Mesendoderm (in vitro differentiated cells): ENCODE measurements around the gene GRIP1.
A peak's percentile ranks its signal among the peaks of the same experiment; 100 is the strongest.

Experiments used
- DNase-seq: peaks from one replicate; pipeline ENCODE4 v3.0.0; 2013
- H2AK5ac ChIP-seq: 2 replicates; pipeline ENCODE4 v1.6.1; 2013; ENCODE audit warnings: low read length, inconsistent platforms
- H2BK120ac ChIP-seq: 2 replicates; pipeline ENCODE4 v1.6.1; 2013; ENCODE audit warnings: low read depth, mild to moderate bottlenecking, low read length, moderate library complexity, mixed read lengths
- H2BK15ac ChIP-seq: replicated peaks from 2 replicates; pipeline ENCODE4 v1.6.1; 2013; ENCODE audit warnings: low read depth, mild to moderate bottlenecking, moderate library complexity
- H2BK5ac ChIP-seq: 2 replicates; pipeline ENCODE4 v1.6.1; 2013; ENCODE audit warnings: low read length, inconsistent platforms
- H3K18ac ChIP-seq: 2 replicates; pipeline ENCODE4 v1.6.1; 2013; ENCODE audit warnings: mild to moderate bottlenecking, low read length, mixed read lengths
- H3K23ac ChIP-seq: one replicate; pipeline ENCODE4 v1.6.1; 2013; ENCODE audit warnings: low read length
- H3K27ac ChIP-seq: 2 replicates; pipeline ENCODE4 v1.5.1; 2013; ENCODE audit warnings: low read depth, mild to moderate bottlenecking, inconsistent platforms, low read length, moderate library complexity
- H3K27me3 ChIP-seq: 2 replicates; pipeline ENCODE4 v1.6.1; 2013; ENCODE audit warnings: low read length, control low read depth, mild to moderate bottlenecking, inconsistent platforms; ENCODE audit not compliant: insufficient read depth, poor library complexity
- H3K36me3 ChIP-seq: 2 replicates; pipeline ENCODE4 v1.6.1; 2013; ENCODE audit warnings: low read length, inconsistent platforms; ENCODE audit not compliant: control insufficient read depth, insufficient read depth
- H3K4ac ChIP-seq: one replicate; pipeline ENCODE4 v1.6.1; 2013; ENCODE audit warnings: low read depth, mild to moderate bottlenecking, low read length, moderate library complexity
- H3K4me1 ChIP-seq: 2 replicates; pipeline ENCODE4 v1.6.1; 2013; ENCODE audit warnings: low read depth, low read length, inconsistent platforms; ENCODE audit not compliant: control insufficient read depth
- H3K4me2 ChIP-seq: 2 replicates; pipeline ENCODE4 v1.6.1; 2013; ENCODE audit warnings: low read length
- H3K4me3 ChIP-seq: 2 replicates; pipeline ENCODE4 v1.5.1; 2013; ENCODE audit warnings: mild to moderate bottlenecking, low read length
- H3K56ac ChIP-seq: one replicate; pipeline ENCODE4 v1.6.1; 2013; ENCODE audit warnings: low read length
- H3K79me1 ChIP-seq: 2 replicates; pipeline ENCODE4 v1.6.1; 2013; ENCODE audit warnings: low read length, inconsistent platforms
- H3K79me2 ChIP-seq: 2 replicates; pipeline ENCODE4 v1.6.1; 2013; ENCODE audit warnings: mild to moderate bottlenecking, low read length; ENCODE audit not compliant: control insufficient read depth, insufficient read depth
- H3K9ac ChIP-seq: 2 replicates; pipeline ENCODE4 v1.6.1; 2013; ENCODE audit warnings: low read length, inconsistent platforms
- H4K5ac ChIP-seq: one replicate; pipeline ENCODE4 v1.6.1; 2013; ENCODE audit warnings: low read length
- H4K8ac ChIP-seq: one replicate; pipeline ENCODE4 v1.6.1; 2013; ENCODE audit warnings: low read depth, mild to moderate bottlenecking, control low read depth, low read length, moderate library complexity
- WGBS: extraction: QIAGEN DNeasy Blood & Tissue Kit; methylation state at CpG from one replicate; pipeline ENCODE4 v1.1.7; 2013; ENCODE audit warnings: low lambda C conversion rate, missing lambda C conversion rate; ENCODE audit not compliant: insufficient coverage; ENCODE audit errors: extremely low coverage; 5-methylcytosine and 5-hydroxymethylcytosine counted together

Gene GRIP1

GRCh38 chr12:66688846-66689439 is 10.1 kb upstream of the GRIP1 start:
- DNase-seq: peak; percentile 90

GRCh38 chr12:66684222-66684621 is 5.3 kb upstream of the GRIP1 start:
- Histone ChIP-seq H4K8ac (no peak overlapping the region), H3K27me3 (no peaks in the 10 kb centered on the region), H3K4me1 (peaks cover 4% of the 10 kb centered on the region), H3K79me1 (no peaks in the 10 kb centered on the region), H2BK5ac (no peak overlapping the region), H4K5ac (no peak overlapping the region), H3K9ac (no peak overlapping the region), H2BK15ac (no peak overlapping the region), H3K4ac (no peak overlapping the region), H2BK120ac (no peak overlapping the region), H3K27ac (no peak overlapping the region), H3K4me3 (no peak overlapping the region), H3K56ac (no peak overlapping the region), H3K36me3 (no peaks in the 10 kb centered on the region), H3K79me2 (no peaks in the 10 kb centered on the region), H2AK5ac (no peak overlapping the region), H3K23ac (no peak overlapping the region), H3K4me2 (no peak overlapping the region), H3K18ac (no peak overlapping the region)
- no CpG with 5 or more reads among the region's 6 CpGs for WGBS
- no peak for DNase-seq

More at GRCh38 chr12:66688846-66689439, 10.1 kb upstream of the GRIP1 start:
- Histone ChIP-seq H2AK5ac (no peak overlapping the region), H4K5ac (no peak overlapping the region), H3K4me2 (no peak overlapping the region), H3K4me3 (no peak overlapping the region), H3K9ac (no peak overlapping the region), H2BK5ac (no peak overlapping the region), H3K23ac (no peak overlapping the region), H2BK120ac (no peak overlapping the region), H3K27me3 (no peaks in the 10 kb centered on the region), H3K4ac (no peak overlapping the region), H3K18ac (no peak overlapping the region), H2BK15ac (no peak overlapping the region), H3K79me1 (no peaks in the 10 kb centered on the region), H3K79me2 (no peaks in the 10 kb centered on the region), H3K27ac (no peak overlapping the region), H3K36me3 (no peaks in the 10 kb centered on the region), H4K8ac (no peak overlapping the region), H3K56ac (no peak overlapping the region), H3K4me1 (peaks cover 4% of the 10 kb centered on the region)
- WGBS: no CpG with 5 or more reads among the region's 8 CpGs

- H2BK15ac ChIP-seq: no peak overlapping the region
- no peaks in the 10 kb centered on the region for H3K79me2 ChIP-seq
- no peak overlapping the region for H3K9ac ChIP-seq
- no peak overlapping the region for H3K4ac ChIP-seq
- H3K36me3 ChIP-seq: no peaks in the 10 kb centered on the region
- no peak overlapping the region for H4K5ac ChIP-seq
- H2AK5ac ChIP-seq: no peak overlapping the region
- no peak for DNase-seq
- no peak overlapping the region for H3K4me3 ChIP-seq
- no CpG with 5 or more reads among the region's 3 CpGs for WGBS
- H4K8ac ChIP-seq: no peak overlapping the region
- no peak overlapping the region for H3K23ac ChIP-seq
- H3K56ac ChIP-seq: no peak overlapping the region
- no peaks in the 10 kb centered on the region for H3K79me1 ChIP-seq
- H3K18ac ChIP-seq: no peak overlapping the region
- H3K27me3 ChIP-seq: no peaks in the 10 kb centered on the region
- peaks cover 7% of the 10 kb centered on the region for H3K4me1 ChIP-seq
- no peak overlapping the region for H2BK120ac ChIP-seq
- H3K4me2 ChIP-seq: no peak overlapping the region
- H3K27ac ChIP-seq: no peak overlapping the region
- no peak overlapping the region for H2BK5ac ChIP-seq
These were observed 4.9 kb upstream of the GRIP1 start for GRCh38 chr12:66683822-66684221.

- Histone ChIP-seq H3K27ac (no peak overlapping the region), H3K79me2 (no peaks in the 10 kb centered on the region), H3K23ac (no peak overlapping the region), H3K27me3 (no peaks in the 10 kb centered on the region), H2BK120ac (no peak overlapping the region), H3K9ac (no peak overlapping the region), H2AK5ac (no peak overlapping the region), H3K18ac (no peak overlapping the region), H4K5ac (no peak overlapping the region), H2BK5ac (no peak overlapping the region), H3K56ac (no peak overlapping the region), H3K4me3 (no peak overlapping the region), H4K8ac (no peak overlapping the region), H3K36me3 (no peaks in the 10 kb centered on the region), H3K4me2 (no peak overlapping the region), H2BK15ac (no peak overlapping the region), H3K4ac (no peak overlapping the region), H3K79me1 (no peaks in the 10 kb centered on the region), H3K4me1 (peaks cover 9% of the 10 kb centered on the region)
- no CpG with 5 or more reads among the region's 6 CpGs for WGBS
- no peak for DNase-seq
These were observed 4.2 kb upstream of the GRIP1 start for GRCh38 chr12:66683073-66683472.

- H3K4ac ChIP-seq: no peak overlapping the region
- H2AK5ac ChIP-seq: no peak overlapping the region
- H3K27me3 ChIP-seq: no peaks in the 10 kb centered on the region
- peak; percentile 53 for DNase-seq
- no peak overlapping the region for H3K9ac ChIP-seq
- no peaks in the 10 kb centered on the region for H3K79me2 ChIP-seq
- H2BK5ac ChIP-seq: no peak overlapping the region
- no peak overlapping the region for H2BK120ac ChIP-seq
- H3K4me3 ChIP-seq: no peak overlapping the region
- H4K8ac ChIP-seq: no peak overlapping the region
- no peaks in the 10 kb centered on the region for H3K36me3 ChIP-seq
- H2BK15ac ChIP-seq: no peak overlapping the region
- no peak overlapping the region for H3K56ac ChIP-seq
- H4K5ac ChIP-seq: no peak overlapping the region
- peaks cover 7% of the 10 kb centered on the region for H3K4me1 ChIP-seq
- H3K18ac ChIP-seq: no peak overlapping the region
- no peak overlapping the region for H3K4me2 ChIP-seq
- no peaks in the 10 kb centered on the region for H3K79me1 ChIP-seq
- H3K23ac ChIP-seq: no peak overlapping the region
- H3K27ac ChIP-seq: no peak overlapping the region
- WGBS: 100% methylated on average over 2 of the region's 7 CpGs
These were observed 697 bp upstream of the GRIP1 start for GRCh38 chr12:66679461-66680084.

GRCh38 chr12:66676241-66676640 is 2.6 kb downstream of the GRIP1 start:
- Histone ChIP-seq H4K5ac (no peak overlapping the region), H3K4me1 (peaks cover 12% of the 10 kb centered on the region), H3K23ac (no peak overlapping the region), H3K56ac (no peak overlapping the region), H3K79me2 (no peaks in the 10 kb centered on the region), H3K27me3 (no peaks in the 10 kb centered on the region), H3K4me3 (no peak overlapping the region), H2BK5ac (no peak overlapping the region), H3K4me2 (no peak overlapping the region), H2AK5ac (no peak overlapping the region), H2BK120ac (no peak overlapping the region), H3K9ac (no peak overlapping the region), H2BK15ac (no peak overlapping the region), H4K8ac (no peak overlapping the region), H3K18ac (no peak overlapping the region), H3K27ac (no peak overlapping the region), H3K36me3 (no peaks in the 10 kb centered on the region), H3K4ac (no peak overlapping the region), H3K79me1 (no peaks in the 10 kb centered on the region)
- no peak for DNase-seq
